ENCODE measurements around the gene CD58. TPM values are rescaled to one million over a fixed set of nuclear protein-coding genes. Genes with fewer than 3 reads are reported as not detected.

The CD58 gene
- total RNA-seq, 4 donors from 2014 or later = 14.3 to 32.4 (median 24.8) TPM

DNA sequence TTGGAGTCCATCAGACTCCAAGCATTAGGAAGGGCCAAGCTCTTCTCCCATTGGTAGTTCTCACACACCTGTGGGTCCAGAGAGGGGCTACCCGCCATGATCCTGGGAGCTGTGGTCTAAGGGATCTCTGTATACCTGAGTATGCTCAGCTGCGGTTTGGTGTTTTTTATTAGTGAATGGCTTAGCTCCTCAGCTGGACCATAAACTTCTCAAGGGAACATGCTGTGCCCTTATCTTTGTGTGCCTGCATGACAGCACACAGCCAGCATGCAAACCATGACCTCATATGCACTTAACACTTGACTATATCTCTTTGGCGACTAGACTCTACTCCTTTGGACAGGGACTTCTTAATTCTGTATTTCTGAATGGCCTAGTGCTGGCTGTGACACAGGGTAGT lies 94.5 kb downstream of the CD58 start:
- H3K4me1 ChIP-seq = no peaks in the 10 kb centered on the region
- H3K4me3 ChIP-seq = no peak overlapping the region
- no peaks in the 10 kb centered on the region for H3K27me3 ChIP-seq
- TF ChIP-seq POLR2AphosphoS5 (IDR thresholded peaks at IDR 0.05) (no peak), EP300 (IDR thresholded peaks at IDR 0.05) (no peak), CTCF (IDR thresholded peaks at IDR 0.05) (no peak), POLR2A (IDR thresholded peaks at IDR 0.05) (no peak)
- 83 to 87% methylated on average over 2 to 3 of the region's 3 CpGs for WGBS, 2 donors (ENCODE audit: low coverage in 1 of 2)
- no peaks in the 10 kb centered on the region for H3K36me3 ChIP-seq
- H3K9me3 ChIP-seq = no peaks in the 10 kb centered on the region
- H3K27ac ChIP-seq = no peak overlapping the region
- no peak for ATAC-seq

GRCh38 chr1:116475850-116476218 lies 95.0 kb downstream of the CD58 start:
- H3K4me3 ChIP-seq = no peak overlapping the region
- H3K27me3 ChIP-seq = no peaks in the 10 kb centered on the region
- H3K36me3 ChIP-seq = no peaks in the 10 kb centered on the region
- TF ChIP-seq CTCF (IDR thresholded peaks at IDR 0.05) (no peak), POLR2A (IDR thresholded peaks at IDR 0.05) (no peak), EP300 (IDR thresholded peaks at IDR 0.05) (no peak), POLR2AphosphoS5 (IDR thresholded peaks at IDR 0.05) (no peak)
- no peak overlapping the region for H3K27ac ChIP-seq
- ATAC-seq = no peak
- no peaks in the 10 kb centered on the region for H3K9me3 ChIP-seq
- 100% methylated on average over 1 of the region's 7 CpGs; no CpG with 5 or more reads in 1 of the 2 donors for WGBS, 2 donors (ENCODE audit: low coverage in 1 of 2)
- no peaks in the 10 kb centered on the region for H3K4me1 ChIP-seq

DNA sequence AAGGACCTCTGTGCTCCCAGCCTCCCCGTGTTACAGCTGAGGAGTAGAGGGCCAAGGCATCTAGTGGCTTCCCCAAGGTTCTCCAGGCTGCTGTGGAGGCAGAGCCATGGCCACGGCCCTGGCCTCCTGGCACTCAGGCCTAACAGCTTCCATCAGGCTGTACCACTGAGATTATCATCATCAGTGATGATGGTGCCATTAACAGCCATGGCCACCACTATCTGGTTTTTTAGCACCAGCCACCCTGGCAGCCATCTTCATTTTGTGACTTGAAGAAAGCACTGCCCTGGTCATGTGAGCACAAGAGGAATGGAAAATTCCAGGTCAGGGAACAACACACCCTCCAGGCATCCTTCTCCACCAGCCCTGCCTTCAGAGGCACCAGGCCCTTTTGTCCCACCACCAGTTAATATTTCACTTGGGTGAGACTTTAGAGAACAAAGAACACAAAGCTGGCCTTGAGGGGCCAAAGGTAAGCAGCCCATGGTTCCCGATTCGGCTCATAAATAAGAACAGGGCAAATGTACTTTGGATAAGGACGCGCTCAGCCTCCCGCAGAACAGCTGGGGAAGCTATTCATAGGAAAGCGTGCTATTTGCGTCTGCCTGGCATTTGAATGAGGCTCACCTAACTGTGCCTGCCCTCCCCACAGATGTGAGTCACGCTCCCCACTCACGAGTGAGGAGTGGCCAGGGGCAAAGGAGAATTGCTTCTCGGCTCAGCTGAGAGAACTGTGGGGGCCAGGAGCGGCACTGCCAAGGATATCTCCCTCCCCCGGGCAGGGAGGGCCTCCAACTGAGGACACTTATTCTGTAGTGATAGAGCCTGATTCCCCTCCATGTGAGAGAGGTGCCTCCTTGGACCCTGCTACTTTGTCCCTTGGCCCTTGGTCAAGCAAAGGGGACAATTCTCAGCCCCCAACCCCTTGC lies 95.6 kb downstream of the CD58 start:
- H3K36me3 ChIP-seq = no peaks in the 10 kb centered on the region
- no peaks in the 10 kb centered on the region for H3K27me3 ChIP-seq
- ATAC-seq = no peak
- no peaks in the 10 kb centered on the region for H3K9me3 ChIP-seq
- WGBS, 2 donors (ENCODE audit: low coverage in 1 of 2) = 0 to 90% methylated on average over 1 to 12 of the region's 14 CpGs
- H3K4me3 ChIP-seq = no peak overlapping the region
- no peaks in the 10 kb centered on the region for H3K4me1 ChIP-seq
- no peak overlapping the region for H3K27ac ChIP-seq
- TF ChIP-seq POLR2A (IDR thresholded peaks at IDR 0.05) = no peak
- TF ChIP-seq POLR2AphosphoS5 (IDR thresholded peaks at IDR 0.05) = no peak
- TF ChIP-seq EP300 (IDR thresholded peaks at IDR 0.05) = no peak
- TF ChIP-seq CTCF (IDR thresholded peaks at IDR 0.05) = no peak

DNA sequence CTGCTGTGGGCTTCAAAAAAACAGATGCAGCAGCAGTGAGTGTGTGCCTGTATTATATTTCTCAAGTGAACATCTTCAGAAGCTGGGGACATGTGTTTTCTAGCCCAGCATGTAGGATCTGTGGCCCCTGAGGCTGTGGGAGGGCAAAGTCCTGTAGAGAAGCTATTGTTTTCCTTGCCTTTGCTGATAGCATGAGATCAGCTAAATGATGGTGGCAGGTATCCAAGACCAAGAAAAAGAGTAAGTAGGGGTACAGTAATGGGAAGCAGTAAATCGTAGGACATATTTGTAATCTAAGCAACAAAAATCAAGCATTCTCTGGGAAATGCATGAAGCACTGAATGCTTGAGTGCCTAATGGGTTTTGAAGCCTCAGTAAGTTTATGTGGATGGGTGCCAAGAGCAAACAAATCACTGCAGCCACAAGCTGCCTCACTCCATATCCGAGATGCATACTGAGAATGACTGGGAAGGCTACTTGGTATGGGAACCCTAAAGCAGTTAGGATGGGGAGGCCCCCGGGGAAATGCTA lies 98.3 kb downstream of the CD58 start:
- Histone ChIP-seq H3K27ac (no peak overlapping the region), H3K9me3 (no peaks in the 10 kb centered on the region), H3K36me3 (no peaks in the 10 kb centered on the region), H3K27me3 (no peaks in the 10 kb centered on the region), H3K4me3 (no peak overlapping the region), H3K4me1 (no peaks in the 10 kb centered on the region)
- TF ChIP-seq POLR2AphosphoS5 (IDR thresholded peaks at IDR 0.05) = no peak
- no peak for TF ChIP-seq POLR2A (IDR thresholded peaks at IDR 0.05)
- TF ChIP-seq CTCF (IDR thresholded peaks at IDR 0.05) = no peak
- no peak for TF ChIP-seq EP300 (IDR thresholded peaks at IDR 0.05)
- no peak for ATAC-seq
- WGBS, 2 donors (ENCODE audit: low coverage in 1 of 2) = 35 to 80% methylated on average over 1 to 3 of the region's 3 CpGs

DNA sequence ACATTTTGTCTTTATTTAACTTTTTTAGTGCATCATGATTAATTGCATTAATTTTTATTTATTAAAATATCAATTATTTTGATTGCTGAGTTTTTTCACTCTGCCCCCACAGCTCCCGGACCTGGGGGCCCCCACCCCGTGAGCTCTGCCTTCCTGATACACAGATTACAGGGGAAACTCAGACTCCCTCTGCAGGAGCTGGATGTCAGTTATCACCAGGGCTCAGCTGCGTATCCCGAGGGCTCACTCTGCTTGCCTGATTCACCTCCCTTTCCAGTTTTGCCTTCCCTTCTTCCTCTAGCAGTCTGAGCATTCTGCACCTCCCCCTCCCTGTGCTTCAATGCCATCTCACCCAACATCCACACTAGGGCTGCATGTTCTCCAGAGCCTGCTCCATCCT lies 99.6 kb downstream of the CD58 start:
- 58 to 78% methylated on average over 2 to 4 of the region's 4 CpGs for WGBS, 2 donors (ENCODE audit: low coverage in 1 of 2)
- Histone ChIP-seq H3K9me3 (no peaks in the 10 kb centered on the region), H3K36me3 (no peaks in the 10 kb centered on the region), H3K4me1 (no peaks in the 10 kb centered on the region), H3K4me3 (no peak overlapping the region), H3K27ac (no peak overlapping the region), H3K27me3 (peaks cover 8% of the 10 kb centered on the region)
- ATAC-seq = no peak
- TF ChIP-seq CTCF (IDR thresholded peaks at IDR 0.05) = no peak
- TF ChIP-seq EP300 (IDR thresholded peaks at IDR 0.05) = no peak
- TF ChIP-seq POLR2A (IDR thresholded peaks at IDR 0.05) = no peak
- TF ChIP-seq POLR2AphosphoS5 (IDR thresholded peaks at IDR 0.05) = no peak
